ENCODE measurements around the gene CORIN. TPM values are rescaled to one million over a fixed set of nuclear protein-coding genes. Genes with fewer than 3 reads are reported as not detected.

The CORIN gene
- total and polyA plus RNA-seq, 4 donors = 1.4 to 1.9 (median 1.7) TPM

DNA sequence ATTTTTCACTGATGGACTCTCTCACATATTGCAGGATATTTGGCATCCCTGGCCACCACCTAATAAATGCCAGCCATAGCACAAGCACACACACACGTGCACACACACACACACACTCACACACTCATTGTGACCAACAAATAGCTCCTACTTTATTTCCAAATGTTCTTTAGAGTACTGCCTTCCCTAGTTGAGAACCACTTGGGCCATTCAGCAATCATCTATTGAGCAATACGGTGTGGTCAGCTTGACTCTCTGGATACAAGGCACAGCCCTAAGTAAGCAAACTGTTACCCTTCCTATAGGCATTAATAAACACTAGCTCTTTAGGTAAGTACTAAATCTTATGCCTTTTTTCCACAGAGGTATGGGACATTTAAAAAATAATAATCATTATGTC lies 21.1 kb downstream of the CORIN start:
- H3K36me3 ChIP-seq (ENCODE audit: control insufficient read depth, insufficient read depth, low read length) = no peaks in the 10 kb centered on the region
- H3K27me3 ChIP-seq (ENCODE audit: control insufficient read depth, insufficient read depth, low read length) = no peaks in the 10 kb centered on the region
- no peak overlapping the region for H3K4me3 ChIP-seq (ENCODE audit: low read depth, low read length)
- H3K4me1 ChIP-seq (ENCODE audit: control insufficient read depth, insufficient read depth, low read length) = no peaks in the 10 kb centered on the region
- no peak overlapping the region for H3K27ac ChIP-seq (ENCODE audit: low read depth, low read length)
- no peak for DNase-seq (ENCODE audit: low read depth in 4 of 6, low spot score in 6 of 6)
- WGBS (ENCODE audit: insufficient coverage) = 90% methylated on average over 1 of the region's 2 CpGs
- H3K9me3 ChIP-seq (ENCODE audit: control insufficient read depth, insufficient read depth, low read length) = no peaks in the 10 kb centered on the region

DNA sequence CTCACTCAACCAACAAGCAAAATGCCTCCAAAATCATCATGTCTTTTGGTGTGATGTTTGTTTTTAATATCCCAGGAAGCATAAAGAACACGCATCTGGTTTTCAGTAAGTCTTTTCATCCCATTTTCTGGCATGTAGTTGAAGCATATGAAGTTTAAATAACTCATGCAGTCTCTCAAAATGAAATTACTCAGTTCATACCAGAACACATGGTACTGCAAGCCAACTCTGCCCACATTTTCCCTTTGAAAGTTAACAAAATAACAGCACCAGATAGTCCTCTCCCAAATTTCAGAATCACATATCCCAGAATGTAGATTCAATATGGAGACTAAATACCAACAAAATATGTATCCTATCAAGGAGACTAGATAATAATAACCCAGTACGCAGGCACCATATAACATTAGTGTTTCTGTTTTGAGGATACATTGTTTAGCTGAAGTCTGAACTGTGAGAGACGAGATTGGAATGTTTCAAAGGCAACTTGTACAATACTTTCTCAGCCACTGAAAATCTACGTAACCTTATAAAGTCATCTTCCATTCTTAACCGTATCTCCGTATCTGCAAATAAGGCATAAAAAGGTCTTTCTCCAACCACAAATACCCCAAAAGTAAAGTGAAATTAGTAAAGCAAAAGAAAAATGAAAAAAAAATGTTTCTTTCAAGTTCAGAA lies 23.1 kb downstream of the CORIN start:
- Histone ChIP-seq H3K4me1 (ENCODE audit: control insufficient read depth, insufficient read depth, low read length) (no peaks in the 10 kb centered on the region), H3K27ac (ENCODE audit: low read depth, low read length) (no peak overlapping the region), H3K4me3 (ENCODE audit: low read depth, low read length) (no peak overlapping the region), H3K36me3 (ENCODE audit: control insufficient read depth, insufficient read depth, low read length) (no peaks in the 10 kb centered on the region), H3K27me3 (ENCODE audit: control insufficient read depth, insufficient read depth, low read length) (no peaks in the 10 kb centered on the region), H3K9me3 (ENCODE audit: control insufficient read depth, insufficient read depth, low read length) (no peaks in the 10 kb centered on the region)
- DNase-seq (ENCODE audit: low read depth in 4 of 6, low spot score in 6 of 6) = peak in 1 of 6 donors; percentile 24
- WGBS (ENCODE audit: insufficient coverage) = no CpG with 5 or more reads among the region's 6 CpGs

GRCh38 chr4:47809654-47810203 lies 28.1 kb downstream of the CORIN start:
- Histone ChIP-seq H3K27ac (ENCODE audit: low read depth, low read length) (no peak overlapping the region), H3K9me3 (ENCODE audit: control insufficient read depth, insufficient read depth, low read length) (no peaks in the 10 kb centered on the region), H3K4me3 (ENCODE audit: low read depth, low read length) (no peak overlapping the region), H3K36me3 (ENCODE audit: control insufficient read depth, insufficient read depth, low read length) (no peaks in the 10 kb centered on the region), H3K27me3 (ENCODE audit: control insufficient read depth, insufficient read depth, low read length) (no peaks in the 10 kb centered on the region), H3K4me1 (ENCODE audit: control insufficient read depth, insufficient read depth, low read length) (no peaks in the 10 kb centered on the region)
- WGBS (ENCODE audit: insufficient coverage) = no CpG with 5 or more reads among the region's 3 CpGs
- DNase-seq (ENCODE audit: low read depth in 4 of 6, low spot score in 6 of 6) = no peak

DNA sequence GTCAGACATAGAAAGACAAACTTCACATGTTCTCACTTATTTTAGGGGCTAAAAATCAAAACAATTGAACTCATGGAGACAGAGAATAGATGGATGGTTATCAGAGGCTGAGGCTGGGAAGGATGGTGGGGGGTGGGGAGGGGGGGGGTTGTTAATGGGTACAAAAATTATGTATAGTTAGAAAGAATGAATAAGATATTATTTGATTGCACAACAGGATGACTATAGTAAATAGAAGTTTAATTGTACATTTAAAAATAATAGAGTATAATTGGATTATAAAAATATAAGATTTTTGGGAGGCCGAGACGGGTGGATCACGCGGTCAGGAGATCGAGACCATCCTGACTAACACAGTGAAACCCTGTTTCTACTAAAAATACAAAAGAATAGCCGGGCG lies 33.3 kb downstream of the CORIN start:
- no peak for DNase-seq (ENCODE audit: low read depth in 4 of 6, low spot score in 6 of 6)
- no CpG with 5 or more reads among the region's 7 CpGs for WGBS (ENCODE audit: insufficient coverage)
- Histone ChIP-seq H3K36me3 (ENCODE audit: control insufficient read depth, insufficient read depth, low read length) (no peaks in the 10 kb centered on the region), H3K27ac (ENCODE audit: low read depth, low read length) (no peak overlapping the region), H3K9me3 (ENCODE audit: control insufficient read depth, insufficient read depth, low read length) (no peaks in the 10 kb centered on the region), H3K4me3 (ENCODE audit: low read depth, low read length) (no peak overlapping the region), H3K27me3 (ENCODE audit: control insufficient read depth, insufficient read depth, low read length) (no peaks in the 10 kb centered on the region), H3K4me1 (ENCODE audit: control insufficient read depth, insufficient read depth, low read length) (no peaks in the 10 kb centered on the region)

DNA sequence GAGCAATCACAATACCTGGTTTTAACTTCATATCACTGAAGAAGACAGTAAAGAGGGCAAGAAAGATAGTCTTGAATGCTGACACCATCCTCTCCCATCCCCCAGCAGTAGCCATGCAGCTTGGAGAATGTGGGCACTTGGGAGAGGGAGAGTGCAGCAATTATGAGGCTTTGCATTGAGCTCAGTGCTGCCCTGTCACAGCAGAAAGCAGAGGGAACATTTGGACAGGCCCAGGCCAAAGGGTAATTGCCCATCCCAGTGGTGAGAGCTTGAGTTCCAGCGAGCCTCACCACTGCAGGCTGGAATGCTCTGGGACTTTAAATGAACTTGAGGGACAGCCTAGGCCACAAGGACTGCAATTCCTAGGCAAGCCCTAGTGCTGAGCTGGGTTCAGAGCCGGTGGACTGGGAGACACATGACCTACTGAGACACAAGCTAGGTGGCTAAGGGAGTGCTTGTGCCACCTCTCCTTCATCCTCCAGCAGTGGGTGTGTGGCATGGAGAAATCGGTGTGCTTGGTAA lies 36.3 kb downstream of the CORIN start:
- Histone ChIP-seq H3K9me3 (ENCODE audit: control insufficient read depth, insufficient read depth, low read length) (no peaks in the 10 kb centered on the region), H3K4me1 (ENCODE audit: control insufficient read depth, insufficient read depth, low read length) (no peaks in the 10 kb centered on the region), H3K27me3 (ENCODE audit: control insufficient read depth, insufficient read depth, low read length) (no peaks in the 10 kb centered on the region), H3K36me3 (ENCODE audit: control insufficient read depth, insufficient read depth, low read length) (no peaks in the 10 kb centered on the region), H3K4me3 (ENCODE audit: low read depth, low read length) (no peak overlapping the region), H3K27ac (ENCODE audit: low read depth, low read length) (no peak overlapping the region)
- DNase-seq (ENCODE audit: low read depth in 4 of 6, low spot score in 6 of 6) = no peak
- 89% methylated on average over 2 of the region's 3 CpGs for WGBS (ENCODE audit: insufficient coverage)

DNA sequence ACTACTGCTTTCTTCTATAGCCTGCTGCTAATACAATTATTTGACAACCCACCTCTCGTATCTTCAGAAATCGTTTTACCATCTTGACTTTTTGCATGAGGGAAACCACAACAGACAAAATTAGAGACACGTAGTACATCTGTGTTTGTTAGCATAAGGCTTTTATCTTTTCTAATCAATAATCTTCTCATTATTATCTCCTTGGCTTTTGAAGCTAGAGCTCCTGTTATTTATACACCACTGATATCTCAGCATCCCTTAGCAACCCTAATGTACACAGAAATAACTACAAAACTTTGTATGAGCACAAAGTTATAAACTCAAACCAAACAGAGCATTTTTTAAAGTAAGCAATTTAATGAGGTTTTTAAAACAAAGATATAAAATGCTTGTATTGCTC lies 39.7 kb downstream of the CORIN start:
- Histone ChIP-seq H3K27ac (ENCODE audit: low read depth, low read length) (no peak overlapping the region), H3K27me3 (ENCODE audit: control insufficient read depth, insufficient read depth, low read length) (no peaks in the 10 kb centered on the region), H3K4me1 (ENCODE audit: control insufficient read depth, insufficient read depth, low read length) (no peaks in the 10 kb centered on the region), H3K4me3 (ENCODE audit: low read depth, low read length) (no peak overlapping the region), H3K36me3 (ENCODE audit: control insufficient read depth, insufficient read depth, low read length) (no peaks in the 10 kb centered on the region), H3K9me3 (ENCODE audit: control insufficient read depth, insufficient read depth, low read length) (no peaks in the 10 kb centered on the region)
- DNase-seq (ENCODE audit: low read depth in 4 of 6, low spot score in 6 of 6) = no peak
- no CpG with 5 or more reads among the region's 3 CpGs for WGBS (ENCODE audit: insufficient coverage)

- WGBS (ENCODE audit: insufficient coverage) = 80% methylated on average over 2 of the region's 2 CpGs
Measured at GRCh38 chr4:47791965-47792364, 45.9 kb downstream of the CORIN start.

GRCh38 chr4:47790105-47790504 lies 47.8 kb downstream of the CORIN start:
- Histone ChIP-seq H3K27ac (ENCODE audit: low read depth, low read length) (no peak overlapping the region), H3K9me3 (ENCODE audit: control insufficient read depth, insufficient read depth, low read length) (no peaks in the 10 kb centered on the region), H3K27me3 (ENCODE audit: control insufficient read depth, insufficient read depth, low read length) (no peaks in the 10 kb centered on the region), H3K36me3 (ENCODE audit: control insufficient read depth, insufficient read depth, low read length) (no peaks in the 10 kb centered on the region), H3K4me1 (ENCODE audit: control insufficient read depth, insufficient read depth, low read length) (no peaks in the 10 kb centered on the region), H3K4me3 (ENCODE audit: low read depth, low read length) (no peak overlapping the region)
- DNase-seq (ENCODE audit: low read depth in 4 of 6, low spot score in 6 of 6) = no peak
- WGBS (ENCODE audit: insufficient coverage) = 93% methylated on average over 6 of the region's 8 CpGs

More at GRCh38 chr4:47791965-47792364, 45.9 kb downstream of the CORIN start:
- no peaks in the 10 kb centered on the region for H3K4me1 ChIP-seq (ENCODE audit: control insufficient read depth, insufficient read depth, low read length)
- no peak overlapping the region for H3K27ac ChIP-seq (ENCODE audit: low read depth, low read length)
- no peaks in the 10 kb centered on the region for H3K27me3 ChIP-seq (ENCODE audit: control insufficient read depth, insufficient read depth, low read length)
- DNase-seq (ENCODE audit: low read depth in 4 of 6, low spot score in 6 of 6) = no peak
- no peaks in the 10 kb centered on the region for H3K36me3 ChIP-seq (ENCODE audit: control insufficient read depth, insufficient read depth, low read length)
- no peaks in the 10 kb centered on the region for H3K9me3 ChIP-seq (ENCODE audit: control insufficient read depth, insufficient read depth, low read length)
- no peak overlapping the region for H3K4me3 ChIP-seq (ENCODE audit: low read depth, low read length)

DNA sequence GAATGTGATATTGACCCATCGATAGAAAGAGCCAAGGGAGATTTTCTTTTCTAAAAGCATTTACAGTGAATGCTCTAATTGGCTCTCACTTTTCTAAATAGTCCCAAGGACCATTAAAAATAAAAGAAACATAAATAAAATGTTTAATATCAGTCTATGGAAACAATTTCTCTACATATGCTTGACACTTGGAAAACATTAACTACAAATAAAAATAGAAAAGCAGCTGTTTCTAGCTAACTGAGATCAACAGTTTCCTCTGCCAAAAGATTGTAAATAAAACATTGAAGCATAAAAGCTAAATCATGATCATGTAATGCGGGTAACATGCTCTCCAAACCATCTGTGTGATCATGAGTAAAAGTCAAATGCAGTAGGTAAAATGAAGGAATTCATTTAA lies 49.7 kb downstream of the CORIN start:
- Histone ChIP-seq H3K27ac (ENCODE audit: low read depth, low read length) (no peak overlapping the region), H3K9me3 (ENCODE audit: control insufficient read depth, insufficient read depth, low read length) (no peaks in the 10 kb centered on the region), H3K27me3 (ENCODE audit: control insufficient read depth, insufficient read depth, low read length) (no peaks in the 10 kb centered on the region), H3K4me1 (ENCODE audit: control insufficient read depth, insufficient read depth, low read length) (no peaks in the 10 kb centered on the region), H3K4me3 (ENCODE audit: low read depth, low read length) (no peak overlapping the region), H3K36me3 (ENCODE audit: control insufficient read depth, insufficient read depth, low read length) (no peaks in the 10 kb centered on the region)
- no CpG with 5 or more reads among the region's 2 CpGs for WGBS (ENCODE audit: insufficient coverage)
- DNase-seq (ENCODE audit: low read depth in 4 of 6, low spot score in 6 of 6) = peak in 2 of 6 donors; percentile 4 to 32

GRCh38 chr4:47786958-47787370 lies 50.9 kb downstream of the CORIN start:
- Histone ChIP-seq H3K9me3 (ENCODE audit: control insufficient read depth, insufficient read depth, low read length) (no peaks in the 10 kb centered on the region), H3K4me1 (ENCODE audit: control insufficient read depth, insufficient read depth, low read length) (no peaks in the 10 kb centered on the region), H3K27ac (ENCODE audit: low read depth, low read length) (no peak overlapping the region), H3K27me3 (ENCODE audit: control insufficient read depth, insufficient read depth, low read length) (no peaks in the 10 kb centered on the region), H3K4me3 (ENCODE audit: low read depth, low read length) (no peak overlapping the region), H3K36me3 (ENCODE audit: control insufficient read depth, insufficient read depth, low read length) (no peaks in the 10 kb centered on the region)
- no peak for DNase-seq (ENCODE audit: low read depth in 4 of 6, low spot score in 6 of 6)
- whole genome bisulfite sequencing (ENCODE audit: insufficient coverage) = 90% methylated on average over 4 of the region's 4 CpGs
